ENCODE data around the gene BOK. TPM values are rescaled to one million over a fixed set of nuclear protein-coding genes. Genes with fewer than 3 reads are reported as not detected.

The BOK gene
- total and polyA plus RNA-seq, 4 donors, result 3.1 to 11.6 (median 5.5) TPM

DNA sequence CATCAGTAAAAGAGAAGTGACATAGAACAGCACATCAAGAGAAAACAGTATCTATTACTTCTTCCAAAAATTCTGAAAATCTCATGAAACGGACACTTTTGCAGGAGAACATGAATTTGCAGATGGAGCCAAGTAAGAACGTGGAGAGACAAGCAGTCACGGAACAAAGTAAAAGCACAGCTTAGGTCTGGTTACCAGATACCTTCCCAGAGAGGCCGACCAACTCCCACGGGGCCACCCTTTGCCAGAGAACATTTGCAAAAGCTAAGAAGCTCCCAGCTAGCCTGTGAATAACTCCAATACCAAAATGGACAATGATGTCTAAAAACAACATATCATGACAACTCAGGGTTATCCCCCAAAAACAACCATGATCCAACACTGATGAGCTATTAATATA is 39.5 kb downstream of the BOK start:
- Histone ChIP-seq H3K36me3 (ENCODE audit: control insufficient read depth in 1 of 2, insufficient read depth in 2 of 2, low read length in 1 of 2) (peaks cover 0 to 7% of the 10 kb centered on the region in 2 donors), H3K27me3 (ENCODE audit: control insufficient read depth in 1 of 2, insufficient read depth in 2 of 2, low read length in 1 of 2) (no peaks in the 10 kb centered on the region), H3K27ac (ENCODE audit: low read depth in 1 of 2, low read length in 2 of 2) (no peak overlapping the region), H3K9me3 (ENCODE audit: control insufficient read depth, low read length) (no peaks in the 10 kb centered on the region), H3K4me1 (ENCODE audit: control insufficient read depth in 1 of 2, insufficient read depth in 2 of 2, low read length in 2 of 2) (no peaks in the 10 kb centered on the region), H3K4me3 (ENCODE audit: low read length in 2 of 2) (no peak overlapping the region)
- no peak for DNase-seq
- no peak for ATAC-seq (ENCODE audit: low FRiP score)
- intact Hi-C loops (cut with DNase I), result no loop called here
- 37 to 54% methylated on average over 5 of the region's 5 CpGs for WGBS, 2 donors

- ATAC-seq (ENCODE audit: low FRiP score) (no peak), DNase-seq (no peak)
- H3K9me3 ChIP-seq (ENCODE audit: control insufficient read depth, low read length), result no peaks in the 10 kb centered on the region
- no peak overlapping the region for H3K27ac ChIP-seq (ENCODE audit: low read depth in 1 of 2, low read length in 2 of 2)
- H3K36me3 ChIP-seq (ENCODE audit: control insufficient read depth in 1 of 2, insufficient read depth in 2 of 2, low read length in 1 of 2), result peaks cover 0 to 7% of the 10 kb centered on the region in 2 donors
- no peak overlapping the region for H3K4me3 ChIP-seq (ENCODE audit: low read length in 2 of 2)
- H3K4me1 ChIP-seq (ENCODE audit: control insufficient read depth in 1 of 2, insufficient read depth in 2 of 2, low read length in 2 of 2), result no peaks in the 10 kb centered on the region
- 68 to 70% methylated on average over 1 of the region's 1 CpG for WGBS, 2 donors
- no peaks in the 10 kb centered on the region for H3K27me3 ChIP-seq (ENCODE audit: control insufficient read depth in 1 of 2, insufficient read depth in 2 of 2, low read length in 1 of 2)
- intact Hi-C loops (cut with DNase I), result no loop called here
Measured at GRCh38 chr2:241598487-241598886, 39.9 kb downstream of the BOK start.

- H3K36me3 ChIP-seq (ENCODE audit: control insufficient read depth in 1 of 2, insufficient read depth in 2 of 2, low read length in 1 of 2), result peaks cover 0 to 7% of the 10 kb centered on the region in 2 donors
Measured at GRCh38 chr2:241599615-241600014, 41.1 kb downstream of the BOK start.

GRCh38 chr2:241601841-241602240 is 43.3 kb downstream of the BOK start:
- no peaks in the 10 kb centered on the region for H3K9me3 ChIP-seq (ENCODE audit: control insufficient read depth, low read length)
- H3K4me3 ChIP-seq (ENCODE audit: low read length in 2 of 2), result no peak overlapping the region
- DNase-seq (no peak), ATAC-seq (ENCODE audit: low FRiP score) (no peak)
- 89 to 92% methylated on average over 13 of the region's 13 CpGs for WGBS, 2 donors
- intact Hi-C loops (cut with DNase I), result no loop called here
- no peak overlapping the region for H3K27ac ChIP-seq (ENCODE audit: low read depth in 1 of 2, low read length in 2 of 2)
- no peaks in the 10 kb centered on the region for H3K27me3 ChIP-seq (ENCODE audit: control insufficient read depth in 1 of 2, insufficient read depth in 2 of 2, low read length in 1 of 2)
- no peaks in the 10 kb centered on the region for H3K4me1 ChIP-seq (ENCODE audit: control insufficient read depth in 1 of 2, insufficient read depth in 2 of 2, low read length in 2 of 2)
- peaks cover 0 to 7% of the 10 kb centered on the region in 2 donors for H3K36me3 ChIP-seq (ENCODE audit: control insufficient read depth in 1 of 2, insufficient read depth in 2 of 2, low read length in 1 of 2)

More at GRCh38 chr2:241599615-241600014, 41.1 kb downstream of the BOK start:
- Histone ChIP-seq H3K4me3 (ENCODE audit: low read length in 2 of 2) (no peak overlapping the region), H3K4me1 (ENCODE audit: control insufficient read depth in 1 of 2, insufficient read depth in 2 of 2, low read length in 2 of 2) (no peaks in the 10 kb centered on the region), H3K27ac (ENCODE audit: low read depth in 1 of 2, low read length in 2 of 2) (no peak overlapping the region), H3K27me3 (ENCODE audit: control insufficient read depth in 1 of 2, insufficient read depth in 2 of 2, low read length in 1 of 2) (no peaks in the 10 kb centered on the region), H3K9me3 (ENCODE audit: control insufficient read depth, low read length) (no peaks in the 10 kb centered on the region)
- intact Hi-C loops (cut with DNase I), result no loop called here
- 72 to 75% methylated on average over 6 of the region's 6 CpGs for WGBS, 2 donors
- DNase-seq (no peak), ATAC-seq (ENCODE audit: low FRiP score) (no peak)

GRCh38 chr2:241602720-241603119 is 44.2 kb downstream of the BOK start:
- WGBS, 2 donors, result 96 to 97% methylated on average over 17 of the region's 17 CpGs
- H3K4me3 ChIP-seq (ENCODE audit: low read length in 2 of 2), result no peak overlapping the region
- intact Hi-C loops (cut with DNase I), result no loop called here
- H3K27me3 ChIP-seq (ENCODE audit: control insufficient read depth in 1 of 2, insufficient read depth in 2 of 2, low read length in 1 of 2), result no peaks in the 10 kb centered on the region
- no peaks in the 10 kb centered on the region for H3K4me1 ChIP-seq (ENCODE audit: control insufficient read depth in 1 of 2, insufficient read depth in 2 of 2, low read length in 2 of 2)
- H3K9me3 ChIP-seq (ENCODE audit: control insufficient read depth, low read length), result no peaks in the 10 kb centered on the region
- no peak overlapping the region for H3K27ac ChIP-seq (ENCODE audit: low read depth in 1 of 2, low read length in 2 of 2)
- DNase-seq, result no peak
- no peak for ATAC-seq (ENCODE audit: low FRiP score)
- H3K36me3 ChIP-seq (ENCODE audit: control insufficient read depth in 1 of 2, insufficient read depth in 2 of 2, low read length in 1 of 2), result peaks cover 0 to 5% of the 10 kb centered on the region in 2 donors

GRCh38 chr2:241603686-241604085 is 45.1 kb downstream of the BOK start:
- Histone ChIP-seq H3K4me3 (ENCODE audit: low read length in 2 of 2) (no peak overlapping the region), H3K4me1 (ENCODE audit: control insufficient read depth in 1 of 2, insufficient read depth in 2 of 2, low read length in 2 of 2) (no peaks in the 10 kb centered on the region), H3K9me3 (ENCODE audit: control insufficient read depth, low read length) (no peaks in the 10 kb centered on the region), H3K27me3 (ENCODE audit: control insufficient read depth in 1 of 2, insufficient read depth in 2 of 2, low read length in 1 of 2) (no peaks in the 10 kb centered on the region), H3K27ac (ENCODE audit: low read depth in 1 of 2, low read length in 2 of 2) (no peak overlapping the region), H3K36me3 (ENCODE audit: control insufficient read depth in 1 of 2, insufficient read depth in 2 of 2, low read length in 1 of 2) (peaks cover 0 to 5% of the 10 kb centered on the region in 2 donors)
- WGBS, 2 donors, result 89 to 92% methylated on average over 5 of the region's 5 CpGs
- no peak for DNase-seq
- ATAC-seq (ENCODE audit: low FRiP score), result no peak
- intact Hi-C loops (cut with DNase I), result no loop called here

GRCh38 chr2:241606186-241606585 is 47.6 kb downstream of the BOK start:
- intact Hi-C loops (cut with DNase I), result no loop called here
- ATAC-seq (ENCODE audit: low FRiP score), result no peak
- Histone ChIP-seq H3K27ac (ENCODE audit: low read depth in 1 of 2, low read length in 2 of 2) (no peak overlapping the region), H3K4me3 (ENCODE audit: low read length in 2 of 2) (no peak overlapping the region), H3K36me3 (ENCODE audit: control insufficient read depth in 1 of 2, insufficient read depth in 2 of 2, low read length in 1 of 2) (peaks cover 0 to 5% of the 10 kb centered on the region in 2 donors), H3K4me1 (ENCODE audit: control insufficient read depth in 1 of 2, insufficient read depth in 2 of 2, low read length in 2 of 2) (no peaks in the 10 kb centered on the region), H3K9me3 (ENCODE audit: control insufficient read depth, low read length) (no peaks in the 10 kb centered on the region), H3K27me3 (ENCODE audit: control insufficient read depth in 1 of 2, insufficient read depth in 2 of 2, low read length in 1 of 2) (no peaks in the 10 kb centered on the region)
- DNase-seq, result no peak
- 93 to 94% methylated on average over 8 of the region's 8 CpGs for WGBS, 2 donors

- Histone ChIP-seq H3K27me3 (ENCODE audit: control insufficient read depth in 1 of 2, insufficient read depth in 2 of 2, low read length in 1 of 2) (no peaks in the 10 kb centered on the region), H3K4me1 (ENCODE audit: control insufficient read depth in 1 of 2, insufficient read depth in 2 of 2, low read length in 2 of 2) (no peaks in the 10 kb centered on the region), H3K4me3 (ENCODE audit: low read length in 2 of 2) (no peak overlapping the region), H3K27ac (ENCODE audit: low read depth in 1 of 2, low read length in 2 of 2) (no peak overlapping the region), H3K36me3 (ENCODE audit: control insufficient read depth in 1 of 2, insufficient read depth in 2 of 2, low read length in 1 of 2) (peaks cover 0 to 2% of the 10 kb centered on the region in 2 donors), H3K9me3 (ENCODE audit: control insufficient read depth, low read length) (no peaks in the 10 kb centered on the region)
- 96 to 97% methylated on average over 27 of the region's 27 CpGs for WGBS, 2 donors
- intact Hi-C loops (cut with DNase I), result no loop called here
- ATAC-seq (ENCODE audit: low FRiP score) (no peak), DNase-seq (peak in 1 of 2 donors; percentile 68)
Measured at GRCh38 chr2:241607162-241607885, 48.8 kb downstream of the BOK start.

DNA sequence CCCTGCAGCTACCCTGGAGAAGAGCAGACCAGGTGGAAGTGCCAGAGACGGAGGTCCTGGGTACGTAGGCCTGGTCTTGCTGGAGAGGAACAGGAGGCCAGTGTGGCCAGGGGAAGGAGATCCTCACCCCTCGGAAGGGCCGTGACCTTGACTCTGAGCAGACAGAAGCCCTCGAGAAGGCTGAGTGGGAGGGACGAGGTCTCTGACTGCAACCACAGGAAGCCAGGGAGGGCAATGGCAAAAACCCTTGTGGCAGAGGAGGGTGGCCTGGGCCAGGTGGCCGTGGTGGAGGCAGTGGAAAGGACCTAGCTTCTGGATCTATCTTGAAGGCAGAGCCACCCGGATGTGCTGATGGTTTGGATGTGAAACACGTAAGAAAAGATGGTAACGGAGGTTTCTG is 50.3 kb downstream of the BOK start:
- 92 to 96% methylated on average over 10 of the region's 10 CpGs for WGBS, 2 donors
- no peaks in the 10 kb centered on the region for H3K4me1 ChIP-seq (ENCODE audit: control insufficient read depth in 1 of 2, insufficient read depth in 2 of 2, low read length in 2 of 2)
- ATAC-seq (ENCODE audit: low FRiP score) (no peak), DNase-seq (peak in 1 of 2 donors; percentile 62)
- H3K27me3 ChIP-seq (ENCODE audit: control insufficient read depth in 1 of 2, insufficient read depth in 2 of 2, low read length in 1 of 2), result no peaks in the 10 kb centered on the region
- H3K9me3 ChIP-seq (ENCODE audit: control insufficient read depth, low read length), result no peaks in the 10 kb centered on the region
- intact Hi-C loops (cut with DNase I), result no loop called here
- H3K36me3 ChIP-seq (ENCODE audit: control insufficient read depth in 1 of 2, insufficient read depth in 2 of 2, low read length in 1 of 2), result no peaks in the 10 kb centered on the region
- H3K27ac ChIP-seq (ENCODE audit: low read depth in 1 of 2, low read length in 2 of 2), result no peak overlapping the region
- no peak overlapping the region for H3K4me3 ChIP-seq (ENCODE audit: low read length in 2 of 2)
